ENCODE data around the gene ANKRD65.
"Not testable (repeated sequence)": the region's sequence is repeated elsewhere in the genome, so short reads cannot be mapped to it uniquely, and the experiment has no call there.

ANKRD65 gene

GRCh38 chr1:1419363-1419812, 1.7 kb downstream of the ANKRD65 start:
- no peaks in the 10 kb centered on the region for H3K9me3 Mint-ChIP-seq
- no peaks in the 10 kb centered on the region for H3K36me3 Mint-ChIP-seq (ENCODE audit: low read depth)
- H3K4me1 Mint-ChIP-seq (ENCODE audit: low read depth), result peaks cover 9% of the 10 kb centered on the region
- no peak overlapping the region for H3K27ac Mint-ChIP-seq
- no peak overlapping the region for H3K4me3 Mint-ChIP-seq
- H3K27me3 Mint-ChIP-seq (ENCODE audit: low read depth), result peaks cover 17% of the 10 kb centered on the region

- Mint-ChIP-seq H3K9me3 (no peaks in the 10 kb centered on the region), H3K4me3 (no peak overlapping the region), H3K36me3 (ENCODE audit: low read depth) (no peaks in the 10 kb centered on the region), H3K27me3 (ENCODE audit: low read depth) (peaks cover 14% of the 10 kb centered on the region), H3K27ac (no peak overlapping the region), H3K4me1 (ENCODE audit: low read depth) (peaks cover 9% of the 10 kb centered on the region)
Measured at GRCh38 chr1:1418464-1419362, 2.4 kb downstream of the ANKRD65 start.

GRCh38 chr1:1417825-1418463, 3.1 kb downstream of the ANKRD65 start:
- H3K4me3 Mint-ChIP-seq; H3K9me3 Mint-ChIP-seq; H3K36me3 Mint-ChIP-seq (ENCODE audit: low read depth); H3K4me1 Mint-ChIP-seq (ENCODE audit: low read depth): not testable (repeated sequence)
- Mint-ChIP-seq H3K27ac (peak overlapping the region; percentile 37), H3K27me3 (ENCODE audit: low read depth) (peaks cover 13% of the 10 kb centered on the region)

- H3K36me3 Mint-ChIP-seq (ENCODE audit: low read depth); H3K4me1 Mint-ChIP-seq (ENCODE audit: low read depth); H3K9me3 Mint-ChIP-seq; H3K4me3 Mint-ChIP-seq; H3K27me3 Mint-ChIP-seq (ENCODE audit: low read depth); H3K27ac Mint-ChIP-seq: not testable (repeated sequence)
Measured at GRCh38 chr1:1417396-1417795, 3.7 kb downstream of the ANKRD65 start.

- Mint-ChIP-seq H3K4me3 (no peak overlapping the region), H3K9me3 (no peaks in the 10 kb centered on the region), H3K27ac (no peak overlapping the region), H3K4me1 (ENCODE audit: low read depth) (peaks cover 9% of the 10 kb centered on the region), H3K27me3 (ENCODE audit: low read depth) (peaks cover 4% of the 10 kb centered on the region), H3K36me3 (ENCODE audit: low read depth) (no peaks in the 10 kb centered on the region)
Measured at GRCh38 chr1:1415751-1416150, 5.3 kb downstream of the ANKRD65 start.

GRCh38 chr1:1412311-1412902, 8.7 kb downstream of the ANKRD65 start:
- not testable (repeated sequence) for H3K4me1 Mint-ChIP-seq (ENCODE audit: low read depth); H3K9me3 Mint-ChIP-seq; H3K36me3 Mint-ChIP-seq (ENCODE audit: low read depth); H3K27ac Mint-ChIP-seq; H3K27me3 Mint-ChIP-seq (ENCODE audit: low read depth); H3K4me3 Mint-ChIP-seq

GRCh38 chr1:1411626-1412025, 9.4 kb downstream of the ANKRD65 start:
- Mint-ChIP-seq H3K9me3 (no peaks in the 10 kb centered on the region), H3K36me3 (ENCODE audit: low read depth) (peaks cover 1% of the 10 kb centered on the region), H3K4me3 (no peak overlapping the region), H3K27ac (no peak overlapping the region), H3K4me1 (ENCODE audit: low read depth) (peaks cover 9% of the 10 kb centered on the region), H3K27me3 (ENCODE audit: low read depth) (peaks cover 4% of the 10 kb centered on the region)

- H3K27me3 Mint-ChIP-seq (ENCODE audit: low read depth); H3K4me3 Mint-ChIP-seq; H3K27ac Mint-ChIP-seq; H3K9me3 Mint-ChIP-seq: not testable (repeated sequence)
- peaks cover 13% of the 10 kb centered on the region for H3K4me1 Mint-ChIP-seq (ENCODE audit: low read depth)
- H3K36me3 Mint-ChIP-seq (ENCODE audit: low read depth), result peaks cover 12% of the 10 kb centered on the region
Measured at GRCh38 chr1:1410238-1410637, 10.8 kb downstream of the ANKRD65 start.

- Mint-ChIP-seq H3K27me3 (ENCODE audit: low read depth) (no peaks in the 10 kb centered on the region), H3K9me3 (no peaks in the 10 kb centered on the region), H3K27ac (peak overlapping the region; percentile 81)
Measured at GRCh38 chr1:1407636-1408318, 13.3 kb downstream of the ANKRD65 start.

GRCh38 chr1:1406821-1407635, 14.0 kb downstream of the ANKRD65 start, which contains the start of gene MRPL20:
MRPL20 (minus strand) TSS chr1:1407293; CDS start chr1:1407217, 76 bp downstream.
- Mint-ChIP-seq H3K27ac (peak within 1 kb of the TSS; percentile 92), H3K36me3 (ENCODE audit: low read depth) (peaks cover 29% of the 10 kb centered on the region), H3K4me3 (peak within 1 kb of the TSS; percentile 89), H3K27me3 (ENCODE audit: low read depth) (no peaks in the 10 kb centered on the region), H3K9me3 (no peaks in the 10 kb centered on the region), H3K4me1 (ENCODE audit: low read depth) (peaks cover 23% of the 10 kb centered on the region)

More at GRCh38 chr1:1407636-1408318, 13.3 kb downstream of the ANKRD65 start:
- H3K4me3 Mint-ChIP-seq, result peak overlapping the region; percentile 82
- peaks cover 20% of the 10 kb centered on the region for H3K4me1 Mint-ChIP-seq (ENCODE audit: low read depth)
- peaks cover 23% of the 10 kb centered on the region for H3K36me3 Mint-ChIP-seq (ENCODE audit: low read depth)

GRCh38 chr1:1406101-1406820, 14.8 kb downstream of the ANKRD65 start:
- H3K4me1 Mint-ChIP-seq (ENCODE audit: low read depth), result peaks cover 28% of the 10 kb centered on the region

GRCh38 chr1:1403653-1404052, 17.4 kb downstream of the ANKRD65 start:
- peak overlapping the region; percentile 66 for H3K27ac Mint-ChIP-seq

More at GRCh38 chr1:1406101-1406820, 14.8 kb downstream of the ANKRD65 start:
- Mint-ChIP-seq H3K36me3 (ENCODE audit: low read depth) (peaks cover 35% of the 10 kb centered on the region), H3K4me3 (peak overlapping the region; percentile 89), H3K27me3 (ENCODE audit: low read depth) (no peaks in the 10 kb centered on the region), H3K27ac (peak overlapping the region; percentile 86), H3K9me3 (no peaks in the 10 kb centered on the region)

GRCh38 chr1:1402901-1403392, 18.1 kb downstream of the ANKRD65 start:
- not testable (repeated sequence) for H3K4me3 Mint-ChIP-seq; H3K27me3 Mint-ChIP-seq (ENCODE audit: low read depth); H3K27ac Mint-ChIP-seq; H3K9me3 Mint-ChIP-seq
- peaks cover 38% of the 10 kb centered on the region for H3K4me1 Mint-ChIP-seq (ENCODE audit: low read depth)
- H3K36me3 Mint-ChIP-seq (ENCODE audit: low read depth), result peaks cover 52% of the 10 kb centered on the region

More at GRCh38 chr1:1403653-1404052, 17.4 kb downstream of the ANKRD65 start:
- H3K36me3 Mint-ChIP-seq (ENCODE audit: low read depth), result peaks cover 48% of the 10 kb centered on the region
- H3K4me3 Mint-ChIP-seq, result no peak overlapping the region
- H3K27me3 Mint-ChIP-seq (ENCODE audit: low read depth), result no peaks in the 10 kb centered on the region
- H3K9me3 Mint-ChIP-seq, result no peaks in the 10 kb centered on the region
- peaks cover 39% of the 10 kb centered on the region for H3K4me1 Mint-ChIP-seq (ENCODE audit: low read depth)
